ENCODE measurements around the gene RNF7.
"Not testable (repeated sequence)": the region's sequence is repeated elsewhere in the genome, so short reads cannot be mapped to it uniquely, and the experiment has no call there.

Gene RNF7

GRCh38 chr3:141738022-141738890 lies at the start of gene RNF7:
TSS of gene RNF7 (plus strand) at chr3:141738298. CDS start at chr3:141738342, 44 bp downstream.
- peak; percentile 77 for DNase-seq

GRCh38 chr3:141690431-141691072 lies 47.5 kb upstream of the RNF7 start:
- no peak for DNase-seq

- not testable (repeated sequence) for DNase-seq
Observed at GRCh38 chr3:141691471-141691870, 46.6 kb upstream of the RNF7 start.

- not testable (repeated sequence) for DNase-seq
Observed at GRCh38 chr3:141692973-141693372, 45.1 kb upstream of the RNF7 start.

GRCh38 chr3:141699324-141699723 lies 38.8 kb upstream of the RNF7 start:
- no peak for DNase-seq

GRCh38 chr3:141699897-141700296 lies 38.2 kb upstream of the RNF7 start:
- no peak for DNase-seq

DNA sequence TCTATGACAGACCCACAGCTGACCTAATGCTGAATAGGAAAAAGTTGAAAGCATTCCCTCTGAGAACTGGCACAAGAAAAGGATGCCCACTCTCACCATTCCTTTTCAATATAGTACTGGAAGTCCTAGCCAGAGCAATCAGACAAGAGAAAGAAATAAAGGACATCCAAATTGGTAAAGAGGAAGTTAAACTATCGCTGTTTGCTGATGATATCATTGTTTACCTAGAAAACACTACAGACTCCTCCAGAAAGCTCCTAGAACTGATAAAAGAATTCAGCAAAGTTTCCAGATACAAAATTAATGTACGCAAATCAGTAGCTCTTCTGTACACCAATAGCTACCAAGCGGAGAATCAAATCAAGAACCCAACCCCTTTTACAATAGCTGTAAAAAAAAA lies 34.7 kb upstream of the RNF7 start:
- DNase-seq = not testable (repeated sequence)

DNA sequence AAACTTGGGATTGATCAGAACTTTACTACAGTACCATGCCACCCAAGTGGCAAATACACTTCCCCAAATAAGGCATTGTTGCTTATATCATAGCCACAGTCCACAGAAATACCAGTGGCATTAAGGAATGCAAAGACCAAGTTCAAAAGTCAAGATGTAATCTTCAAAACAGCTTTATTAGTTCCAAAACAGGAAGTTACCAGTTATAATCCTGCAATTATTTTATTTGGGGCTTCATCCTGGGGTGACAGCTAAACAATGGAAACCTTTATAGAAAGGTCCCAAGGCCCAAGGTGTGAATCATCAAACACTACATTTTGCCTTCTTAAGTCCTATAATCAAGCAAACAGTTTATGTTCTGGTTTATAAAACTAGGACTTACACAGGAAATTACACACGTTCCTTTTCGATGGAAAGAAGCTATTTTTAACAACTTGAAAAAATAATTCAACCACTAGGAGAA lies 30.3 kb upstream of the RNF7 start:
- no peak for DNase-seq

DNA sequence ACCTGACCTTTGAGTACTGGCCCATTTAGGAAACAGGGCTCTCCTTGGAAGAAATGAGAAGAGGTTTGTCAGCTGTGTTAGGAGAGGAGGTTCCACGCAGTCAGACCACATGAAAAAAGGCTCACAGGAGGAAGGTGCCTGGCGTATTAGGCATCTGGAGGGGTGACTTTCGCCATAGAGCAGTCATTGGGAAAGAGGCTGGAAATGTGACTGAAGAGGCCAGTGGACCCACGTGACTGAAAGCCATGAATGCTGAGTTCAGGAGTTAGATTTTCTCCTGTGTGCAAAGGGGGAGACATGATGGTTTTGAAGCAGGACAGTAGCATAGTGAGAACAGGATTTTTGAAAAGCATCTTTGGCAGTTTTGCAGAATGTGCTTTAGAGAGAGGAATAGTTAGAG lies 29.7 kb upstream of the RNF7 start:
- no peak for DNase-seq

DNA sequence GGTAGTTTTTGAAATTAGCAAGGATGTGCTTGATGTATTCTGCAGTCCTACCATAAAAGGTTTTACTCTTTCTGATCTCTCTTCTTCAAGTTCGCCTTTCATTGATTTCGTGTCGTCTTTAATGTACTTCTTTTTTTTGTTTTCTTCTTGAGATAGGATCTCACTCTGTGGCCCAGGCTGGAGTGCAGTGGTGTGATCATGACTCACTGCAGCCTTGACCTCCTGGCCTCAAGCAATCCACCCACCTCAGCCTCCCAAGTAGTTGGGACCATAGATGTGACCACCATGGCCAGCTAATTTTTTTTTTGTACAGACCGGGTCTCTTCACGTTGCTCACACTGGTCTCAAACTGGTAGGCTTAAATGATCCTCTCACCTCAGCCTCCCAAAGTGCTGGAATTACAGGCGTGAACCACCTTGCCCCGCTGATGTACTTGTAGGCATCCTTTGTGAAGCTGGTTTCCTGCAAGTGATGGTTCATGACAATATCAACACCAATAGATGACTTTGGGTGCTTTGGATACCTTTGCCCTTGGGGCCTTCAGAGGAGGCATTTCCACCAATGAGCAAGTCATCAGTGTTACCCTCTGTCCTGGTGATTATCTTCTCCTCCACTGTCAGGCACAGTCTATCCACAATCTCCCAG lies 28.9 kb upstream of the RNF7 start:
- no peak for DNase-seq

- no peak for DNase-seq
Observed at GRCh38 chr3:141710121-141710520, 28.0 kb upstream of the RNF7 start.

- DNase-seq = no peak
Observed at GRCh38 chr3:141710888-141711616, 27.0 kb upstream of the RNF7 start.

- no peak for DNase-seq
Observed at GRCh38 chr3:141714671-141715070, 23.4 kb upstream of the RNF7 start.

- no peak for DNase-seq
Observed at GRCh38 chr3:141722081-141722480, 16.0 kb upstream of the RNF7 start.

- no peak for DNase-seq
Observed at GRCh38 chr3:141722648-141723047, 15.4 kb upstream of the RNF7 start.

DNA sequence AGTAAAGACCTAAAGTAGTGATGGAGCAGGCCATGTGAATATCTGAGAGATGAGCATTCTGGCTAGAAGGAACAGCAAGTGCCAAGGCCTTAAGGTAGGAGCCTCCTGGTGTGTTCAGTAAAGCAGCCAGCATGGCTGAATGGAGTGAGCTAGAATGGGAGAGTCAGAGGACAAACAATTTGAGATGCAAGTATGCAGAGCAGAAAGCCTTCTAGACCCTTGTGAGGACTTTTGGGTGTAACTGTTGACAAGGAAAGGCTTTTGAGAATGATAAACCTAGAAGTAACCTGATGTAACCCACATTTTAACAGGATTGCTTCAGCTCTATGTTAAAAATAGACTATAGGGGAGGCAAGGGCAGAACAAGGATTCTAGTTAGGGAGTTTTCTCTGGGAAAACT lies 14.8 kb upstream of the RNF7 start:
- DNase-seq = no peak

DNA sequence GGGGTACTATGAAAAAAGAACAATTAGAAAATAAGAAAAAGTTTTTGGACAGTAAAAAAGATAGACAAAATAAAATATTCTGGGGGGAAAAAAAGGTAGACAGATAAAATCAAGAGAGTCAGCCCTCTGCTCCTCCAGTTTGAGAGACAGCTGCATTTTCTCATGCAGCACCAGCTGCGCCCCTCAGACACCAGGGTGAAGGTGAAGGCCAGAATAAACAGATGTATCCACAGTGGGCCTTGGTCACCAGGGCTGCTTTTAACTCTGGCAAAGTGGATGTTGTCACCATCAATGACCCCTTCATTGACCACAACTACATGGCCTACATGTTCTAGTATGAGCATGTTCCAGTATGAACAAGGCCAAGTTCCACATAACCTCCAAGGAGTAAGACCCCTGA lies 13.9 kb upstream of the RNF7 start:
- no peak for DNase-seq

GRCh38 chr3:141725036-141725435 lies 13.1 kb upstream of the RNF7 start:
- no peak for DNase-seq

DNA sequence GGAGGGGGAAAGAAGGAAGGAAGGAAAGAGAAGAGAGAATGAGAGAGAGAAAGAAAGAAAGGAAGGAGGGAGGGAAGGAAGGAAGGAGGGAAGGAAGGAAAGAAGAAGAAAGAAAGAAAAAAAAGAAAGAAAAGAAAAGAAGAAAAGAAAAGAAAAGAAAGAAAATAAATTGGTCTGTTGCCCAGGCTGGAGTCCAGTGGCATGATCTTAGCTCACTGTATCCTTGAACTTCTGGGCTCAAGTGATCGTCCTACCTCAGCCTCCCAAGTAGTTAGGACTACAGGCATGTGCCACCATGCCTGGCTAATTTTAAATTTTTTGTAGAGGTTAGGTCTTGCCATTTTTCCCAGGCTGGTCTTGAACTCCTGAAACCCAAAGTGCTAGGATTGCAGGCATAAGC lies 11.6 kb upstream of the RNF7 start:
- DNase-seq = no peak

DNA sequence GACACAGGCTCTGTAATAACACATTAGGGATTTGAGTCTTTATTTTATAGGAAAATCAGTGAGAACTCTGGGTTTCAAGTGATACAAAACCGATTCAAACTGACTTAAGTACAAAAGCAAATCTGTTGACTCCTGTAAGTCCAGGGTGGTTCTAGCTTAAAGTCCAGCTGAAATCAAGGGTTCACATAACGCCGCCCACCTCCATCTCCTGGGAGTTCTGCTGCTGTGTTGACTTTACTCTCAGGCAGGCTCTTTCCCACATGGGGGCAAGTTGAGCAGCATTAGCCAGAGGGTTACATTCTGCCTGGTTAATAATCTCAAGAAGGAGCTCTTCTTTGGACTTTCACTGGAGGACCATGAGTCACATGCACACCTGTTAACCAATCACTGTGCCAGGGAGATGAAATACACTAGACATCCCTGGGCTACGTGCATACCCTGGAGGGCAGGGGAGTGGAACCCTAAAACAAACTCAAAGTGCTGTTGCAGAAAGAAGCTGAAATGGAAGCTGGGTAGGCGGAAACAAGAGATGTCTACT lies 9.7 kb upstream of the RNF7 start:
- no peak for DNase-seq

GRCh38 chr3:141729240-141729639 lies 8.9 kb upstream of the RNF7 start:
- no peak for DNase-seq

DNA sequence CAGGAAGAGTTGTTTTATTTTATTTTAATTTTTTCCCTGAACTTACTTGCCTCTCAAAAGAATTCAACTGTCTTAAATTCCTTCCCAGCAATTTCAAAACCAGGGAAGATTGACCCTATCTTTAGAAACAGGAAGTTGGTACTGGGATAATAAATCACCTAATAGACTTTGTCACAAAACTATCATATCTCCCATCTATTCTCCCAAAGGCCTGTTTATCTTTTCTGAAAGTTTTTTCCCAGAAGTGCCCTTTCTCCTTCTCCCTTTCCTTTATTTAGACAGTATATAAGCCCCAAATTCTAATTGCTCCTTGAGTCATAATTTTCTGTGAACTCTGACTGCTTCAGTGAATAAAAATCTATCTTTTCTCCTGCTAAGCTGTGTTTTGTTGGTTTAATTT lies 2.9 kb upstream of the RNF7 start:
- DNase-seq = no peak
